ENCODE measurements around the gene JADE1.

DNA sequence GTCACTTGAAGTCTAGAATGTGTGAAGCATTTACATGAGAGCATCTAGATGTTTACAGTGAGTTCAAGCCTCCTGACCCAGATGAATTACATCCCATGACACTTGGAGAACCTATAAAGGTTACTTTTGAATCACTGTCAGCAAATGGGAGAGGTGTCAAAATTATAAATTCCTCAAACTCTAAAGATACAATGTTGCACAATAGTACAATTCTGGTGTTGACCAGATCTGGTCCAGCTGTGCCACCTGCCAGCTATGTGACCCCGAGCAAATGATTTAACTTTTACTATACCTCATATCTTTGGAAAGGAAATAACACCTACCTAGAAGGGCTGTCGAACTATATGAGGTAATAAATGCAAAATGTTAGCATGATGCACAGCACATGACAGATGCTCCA, 69.8 kb downstream of the JADE1 start:
- TF ChIP-seq ZNF302 (tag by site-specific recombination; IDR thresholded peaks at IDR 0.05; ENCODE audit: low read depth) (no peak), ZXDB (tag by site-specific recombination; IDR thresholded peaks at IDR 0.05) (no peak), GFI1B (tag by site-specific recombination; IDR thresholded peaks at IDR 0.05) (no peak), ZNF423 (tag by site-specific recombination; IDR thresholded peaks at IDR 0.05) (no peak), ZNF776 (tag by site-specific recombination; IDR thresholded peaks at IDR 0.05; ENCODE audit: borderline replicate concordance) (no peak), SP3 (tag by site-specific recombination; IDR thresholded peaks at IDR 0.05) (no peak), ZNF416 (tag by site-specific recombination; IDR thresholded peaks at IDR 0.05) (no peak), ZNF211 (tag by site-specific recombination; IDR thresholded peaks at IDR 0.05; ENCODE audit: low read depth) (no peak), ZNF600 (tag by site-specific recombination; IDR thresholded peaks at IDR 0.05) (no peak)
- TF ChIP-seq, protein P1, sequence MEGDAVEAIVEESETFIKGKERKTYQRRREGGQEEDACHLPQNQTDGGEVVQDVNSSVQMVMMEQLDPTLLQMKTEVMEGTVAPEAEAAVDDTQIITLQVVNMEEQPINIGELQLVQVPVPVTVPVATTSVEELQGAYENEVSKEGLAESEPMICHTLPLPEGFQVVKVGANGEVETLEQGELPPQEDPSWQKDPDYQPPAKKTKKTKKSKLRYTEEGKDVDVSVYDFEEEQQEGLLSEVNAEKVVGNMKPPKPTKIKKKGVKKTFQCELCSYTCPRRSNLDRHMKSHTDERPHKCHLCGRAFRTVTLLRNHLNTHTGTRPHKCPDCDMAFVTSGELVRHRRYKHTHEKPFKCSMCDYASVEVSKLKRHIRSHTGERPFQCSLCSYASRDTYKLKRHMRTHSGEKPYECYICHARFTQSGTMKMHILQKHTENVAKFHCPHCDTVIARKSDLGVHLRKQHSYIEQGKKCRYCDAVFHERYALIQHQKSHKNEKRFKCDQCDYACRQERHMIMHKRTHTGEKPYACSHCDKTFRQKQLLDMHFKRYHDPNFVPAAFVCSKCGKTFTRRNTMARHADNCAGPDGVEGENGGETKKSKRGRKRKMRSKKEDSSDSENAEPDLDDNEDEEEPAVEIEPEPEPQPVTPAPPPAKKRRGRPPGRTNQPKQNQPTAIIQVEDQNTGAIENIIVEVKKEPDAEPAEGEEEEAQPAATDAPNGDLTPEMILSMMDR (tag by site-specific recombination; IDR thresholded peaks at IDR 0.05), result no peak
- TF ChIP-seq, protein P2, sequence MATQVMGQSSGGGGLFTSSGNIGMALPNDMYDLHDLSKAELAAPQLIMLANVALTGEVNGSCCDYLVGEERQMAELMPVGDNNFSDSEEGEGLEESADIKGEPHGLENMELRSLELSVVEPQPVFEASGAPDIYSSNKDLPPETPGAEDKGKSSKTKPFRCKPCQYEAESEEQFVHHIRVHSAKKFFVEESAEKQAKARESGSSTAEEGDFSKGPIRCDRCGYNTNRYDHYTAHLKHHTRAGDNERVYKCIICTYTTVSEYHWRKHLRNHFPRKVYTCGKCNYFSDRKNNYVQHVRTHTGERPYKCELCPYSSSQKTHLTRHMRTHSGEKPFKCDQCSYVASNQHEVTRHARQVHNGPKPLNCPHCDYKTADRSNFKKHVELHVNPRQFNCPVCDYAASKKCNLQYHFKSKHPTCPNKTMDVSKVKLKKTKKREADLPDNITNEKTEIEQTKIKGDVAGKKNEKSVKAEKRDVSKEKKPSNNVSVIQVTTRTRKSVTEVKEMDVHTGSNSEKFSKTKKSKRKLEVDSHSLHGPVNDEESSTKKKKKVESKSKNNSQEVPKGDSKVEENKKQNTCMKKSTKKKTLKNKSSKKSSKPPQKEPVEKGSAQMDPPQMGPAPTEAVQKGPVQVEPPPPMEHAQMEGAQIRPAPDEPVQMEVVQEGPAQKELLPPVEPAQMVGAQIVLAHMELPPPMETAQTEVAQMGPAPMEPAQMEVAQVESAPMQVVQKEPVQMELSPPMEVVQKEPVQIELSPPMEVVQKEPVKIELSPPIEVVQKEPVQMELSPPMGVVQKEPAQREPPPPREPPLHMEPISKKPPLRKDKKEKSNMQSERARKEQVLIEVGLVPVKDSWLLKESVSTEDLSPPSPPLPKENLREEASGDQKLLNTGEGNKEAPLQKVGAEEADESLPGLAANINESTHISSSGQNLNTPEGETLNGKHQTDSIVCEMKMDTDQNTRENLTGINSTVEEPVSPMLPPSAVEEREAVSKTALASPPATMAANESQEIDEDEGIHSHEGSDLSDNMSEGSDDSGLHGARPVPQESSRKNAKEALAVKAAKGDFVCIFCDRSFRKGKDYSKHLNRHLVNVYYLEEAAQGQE (tag by site-specific recombination; IDR thresholded peaks at IDR 0.05), result no peak
- TF ChIP-seq, protein P3, sequence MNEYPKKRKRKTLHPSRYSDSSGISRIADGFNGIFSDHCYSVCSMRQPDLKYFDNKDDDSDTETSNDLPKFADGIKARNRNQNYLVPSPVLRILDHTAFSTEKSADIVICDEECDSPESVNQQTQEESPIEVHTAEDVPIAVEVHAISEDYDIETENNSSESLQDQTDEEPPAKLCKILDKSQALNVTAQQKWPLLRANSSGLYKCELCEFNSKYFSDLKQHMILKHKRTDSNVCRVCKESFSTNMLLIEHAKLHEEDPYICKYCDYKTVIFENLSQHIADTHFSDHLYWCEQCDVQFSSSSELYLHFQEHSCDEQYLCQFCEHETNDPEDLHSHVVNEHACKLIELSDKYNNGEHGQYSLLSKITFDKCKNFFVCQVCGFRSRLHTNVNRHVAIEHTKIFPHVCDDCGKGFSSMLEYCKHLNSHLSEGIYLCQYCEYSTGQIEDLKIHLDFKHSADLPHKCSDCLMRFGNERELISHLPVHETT (tag by site-specific recombination; IDR thresholded peaks at IDR 0.05), result no peak
- TF ChIP-seq, protein P4, sequence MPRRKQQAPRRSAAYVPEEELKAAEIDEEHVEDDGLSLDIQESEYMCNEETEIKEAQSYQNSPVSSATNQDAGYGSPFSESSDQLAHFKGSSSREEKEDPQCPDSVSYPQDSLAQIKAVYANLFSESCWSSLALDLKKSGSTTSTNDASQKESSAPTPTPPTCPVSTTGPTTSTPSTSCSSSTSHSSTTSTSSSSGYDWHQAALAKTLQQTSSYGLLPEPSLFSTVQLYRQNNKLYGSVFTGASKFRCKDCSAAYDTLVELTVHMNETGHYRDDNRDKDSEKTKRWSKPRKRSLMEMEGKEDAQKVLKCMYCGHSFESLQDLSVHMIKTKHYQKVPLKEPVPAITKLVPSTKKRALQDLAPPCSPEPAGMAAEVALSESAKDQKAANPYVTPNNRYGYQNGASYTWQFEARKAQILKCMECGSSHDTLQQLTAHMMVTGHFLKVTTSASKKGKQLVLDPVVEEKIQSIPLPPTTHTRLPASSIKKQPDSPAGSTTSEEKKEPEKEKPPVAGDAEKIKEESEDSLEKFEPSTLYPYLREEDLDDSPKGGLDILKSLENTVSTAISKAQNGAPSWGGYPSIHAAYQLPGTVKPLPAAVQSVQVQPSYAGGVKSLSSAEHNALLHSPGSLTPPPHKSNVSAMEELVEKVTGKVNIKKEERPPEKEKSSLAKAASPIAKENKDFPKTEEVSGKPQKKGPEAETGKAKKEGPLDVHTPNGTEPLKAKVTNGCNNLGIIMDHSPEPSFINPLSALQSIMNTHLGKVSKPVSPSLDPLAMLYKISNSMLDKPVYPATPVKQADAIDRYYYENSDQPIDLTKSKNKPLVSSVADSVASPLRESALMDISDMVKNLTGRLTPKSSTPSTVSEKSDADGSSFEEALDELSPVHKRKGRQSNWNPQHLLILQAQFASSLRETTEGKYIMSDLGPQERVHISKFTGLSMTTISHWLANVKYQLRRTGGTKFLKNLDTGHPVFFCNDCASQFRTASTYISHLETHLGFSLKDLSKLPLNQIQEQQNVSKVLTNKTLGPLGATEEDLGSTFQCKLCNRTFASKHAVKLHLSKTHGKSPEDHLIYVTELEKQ (tag by site-specific recombination; IDR thresholded peaks at IDR 0.05; ENCODE audit: borderline replicate concordance), result no peak
- TF ChIP-seq, protein P5, sequence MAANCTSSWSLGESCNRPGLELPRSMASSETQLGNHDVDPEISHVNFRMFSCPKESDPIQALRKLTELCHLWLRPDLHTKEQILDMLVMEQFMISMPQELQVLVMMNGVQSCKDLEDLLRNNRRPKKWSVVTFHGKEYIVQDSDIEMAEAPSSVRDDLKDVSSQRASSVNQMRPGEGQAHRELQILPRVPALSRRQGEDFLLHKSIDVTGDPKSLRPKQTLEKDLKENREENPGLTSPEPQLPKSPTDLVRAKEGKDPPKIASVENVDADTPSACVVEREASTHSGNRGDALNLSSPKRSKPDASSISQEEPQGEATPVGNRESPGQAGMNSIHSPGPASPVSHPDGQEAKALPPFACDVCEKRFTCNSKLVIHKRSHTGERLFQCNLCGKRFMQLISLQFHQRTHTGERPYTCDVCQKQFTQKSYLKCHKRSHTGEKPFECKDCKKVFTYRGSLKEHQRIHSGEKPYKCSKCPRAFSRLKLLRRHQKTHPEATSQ (tag by site-specific recombination; IDR thresholded peaks at IDR 0.05), result no peak

Data from HEK293 (cell line).